SJCRH30 (cell line): ENCODE results near the gene NDFIP2. TPM values are rescaled to one million over a fixed set of nuclear protein-coding genes. Genes with fewer than 3 reads are reported as not detected.
"Not testable (repeated sequence)": the region's sequence is repeated elsewhere in the genome, so short reads cannot be mapped to it uniquely, and the experiment has no call there.

Experiments used
- DNase-seq, 2 experiments: peaks; one replicate each; pipeline ENCODE4 v3.0.0-alpha.2; 2015 to 2020
- H3K27ac ChIP-seq: fragments of 250-450 bp; sonication (Bioruptor Pico); 2 replicates; pipeline ENCODE4 v1.5.1; 2020; ENCODE audit warnings: mild to moderate bottlenecking, moderate library complexity
- H3K27me3 ChIP-seq: fragments of 250-450 bp; sonication (Bioruptor Pico); 2 replicates; pipeline ENCODE4 v1.5.1; 2020; ENCODE audit warnings: mild to moderate bottlenecking, moderate library complexity
- H3K36me3 ChIP-seq: fragments of 250-450 bp; sonication (Bioruptor Pico); 2 replicates; pipeline ENCODE4 v1.5.1; 2020; ENCODE audit warnings: mild to moderate bottlenecking, moderate library complexity
- H3K4me1 ChIP-seq: fragments of 250-450 bp; sonication (Bioruptor Pico); 2 replicates; pipeline ENCODE4 v1.5.1; 2020; ENCODE audit warnings: mild to moderate bottlenecking, moderate library complexity
- H3K4me3 ChIP-seq: fragments of 250-450 bp; sonication (Bioruptor Pico); 2 replicates; pipeline ENCODE4 v1.5.1; 2020; ENCODE audit warnings: mild to moderate bottlenecking, moderate library complexity
- H3K9me3 ChIP-seq: fragments of 250-450 bp; sonication (Bioruptor Pico); replicated peaks from 2 replicates; pipeline ENCODE4 v1.5.1; 2020; ENCODE audit warnings: mild to moderate bottlenecking, moderate library complexity
- total RNA-seq: library from RNA; depleted of rRNA; stranded (reverse); fragments of >200 nt; shearing (Covaris generic); gene quantifications from 2 replicates; pipeline ENCODE4 v1.2.3, GENCODE V29; 2014; rRNA removed

The NDFIP2 gene
- total RNA-seq, 1 experiment from 2014 or later, result 55.7 TPM

GRCh38 chr13:79593641-79594275, 112.8 kb downstream of the NDFIP2 start:
- Histone ChIP-seq H3K9me3 (peaks cover 11% of the 10 kb centered on the region), H3K36me3 (no peaks in the 10 kb centered on the region), H3K4me3 (no peak overlapping the region), H3K4me1 (peaks cover 50% of the 10 kb centered on the region), H3K27ac (peak overlapping the region; percentile 95), H3K27me3 (no peaks in the 10 kb centered on the region)
- DNase-seq, result peak; percentile 80 to 90

- Histone ChIP-seq H3K4me1 (peaks cover 29% of the 10 kb centered on the region), H3K9me3 (peaks cover 16% of the 10 kb centered on the region)
- H3K27ac ChIP-seq, H3K27me3 ChIP-seq, H3K36me3 ChIP-seq, H3K4me3 ChIP-seq, DNase-seq: not testable (repeated sequence)
These were observed 119.2 kb downstream of the NDFIP2 start for GRCh38 chr13:79600146-79600545.

GRCh38 chr13:79602936-79603335, 122.0 kb downstream of the NDFIP2 start:
- DNase-seq, result no peak
- peaks cover 11% of the 10 kb centered on the region for H3K9me3 ChIP-seq
- H3K36me3 ChIP-seq, result no peaks in the 10 kb centered on the region
- no peak overlapping the region for H3K4me3 ChIP-seq
- H3K27me3 ChIP-seq, result no peaks in the 10 kb centered on the region
- H3K4me1 ChIP-seq, result peaks cover 23% of the 10 kb centered on the region
- no peak overlapping the region for H3K27ac ChIP-seq

- peak; percentile 26 to 71 for DNase-seq
- Histone ChIP-seq H3K27ac (peak overlapping the region; percentile 41), H3K27me3 (no peaks in the 10 kb centered on the region), H3K4me3 (no peak overlapping the region), H3K4me1 (peaks cover 15% of the 10 kb centered on the region), H3K9me3 (peaks cover 18% of the 10 kb centered on the region), H3K36me3 (no peaks in the 10 kb centered on the region)
These were observed 123.8 kb downstream of the NDFIP2 start for GRCh38 chr13:79604752-79605151.

Other genes starting within 250 kb of the NDFIP2 start
- gene RBM26, start 74.9 kb upstream of the NDFIP2 start, total RNA-seq, result 79.8 and 98.3 TPM in 2 replicates